Measurements from ENCODE around the gene MARCO. TPM values are rescaled to one million over a fixed set of nuclear protein-coding genes. Genes with fewer than 3 reads are reported as not detected.

The MARCO gene
- total RNA-seq, 6 experiments from 2014 or later, result 5.8 to 129 (median 31.9) TPM

- DNase-seq (no peak), ATAC-seq (no peak)
- Histone ChIP-seq H3K36me3 (no peaks in the 10 kb centered on the region), H3K27ac (no peak overlapping the region), H3K9me3 (no peaks in the 10 kb centered on the region), H3K27me3 (no peaks in the 10 kb centered on the region), H3K4me1 (no peaks in the 10 kb centered on the region), H3K4me3 (no peak overlapping the region)
- TF ChIP-seq POLR2A (IDR thresholded peaks at IDR 0.05), result no peak
- intact Hi-C loops (cut with DNase I), result no loop called here
- 50% methylated on average over 1 of the region's 2 CpGs for WGBS (ENCODE audit: insufficient coverage, low coverage, low lambda C conversion rate, missing lambda C conversion rate)
These were observed 38.6 kb downstream of the MARCO start for GRCh38 chr2:118980573-118980972.

- no peaks in the 10 kb centered on the region for H3K4me1 ChIP-seq
- H3K27me3 ChIP-seq, result no peaks in the 10 kb centered on the region
- no peaks in the 10 kb centered on the region for H3K9me3 ChIP-seq
- WGBS (ENCODE audit: insufficient coverage, low coverage, low lambda C conversion rate, missing lambda C conversion rate), result 38% methylated on average over 2 of the region's 2 CpGs
- H3K36me3 ChIP-seq, result no peaks in the 10 kb centered on the region
- H3K27ac ChIP-seq, result no peak overlapping the region
- no peak for DNase-seq
- intact Hi-C loops (cut with DNase I), result no loop called here
- no peak for ATAC-seq
- TF ChIP-seq CTCF (IDR thresholded peaks at IDR 0.05) (no peak), POLR2A (IDR thresholded peaks at IDR 0.05) (no peak)
- no peak overlapping the region for H3K4me3 ChIP-seq
These were observed 39.6 kb downstream of the MARCO start for GRCh38 chr2:118981632-118982031.

- no peak overlapping the region for H3K4me3 ChIP-seq
- no peaks in the 10 kb centered on the region for H3K27me3 ChIP-seq
- H3K27ac ChIP-seq, result no peak overlapping the region
- intact Hi-C loops (cut with DNase I), result no loop called here
- no peaks in the 10 kb centered on the region for H3K4me1 ChIP-seq
- no peaks in the 10 kb centered on the region for H3K36me3 ChIP-seq
- no peak for DNase-seq
- TF ChIP-seq CTCF (IDR thresholded peaks at IDR 0.05) (no peak), POLR2A (IDR thresholded peaks at IDR 0.05) (no peak)
- 67% methylated on average over 1 of the region's 3 CpGs for WGBS (ENCODE audit: insufficient coverage, low coverage, low lambda C conversion rate, missing lambda C conversion rate)
- peak in 1 of 4 donors; percentile 20 for ATAC-seq
- no peaks in the 10 kb centered on the region for H3K9me3 ChIP-seq
These were observed 40.0 kb downstream of the MARCO start for GRCh38 chr2:118982039-118982438.

GRCh38 chr2:118983133-118983532, 41.1 kb downstream of the MARCO start:
- Histone ChIP-seq H3K9me3 (no peaks in the 10 kb centered on the region), H3K27me3 (no peaks in the 10 kb centered on the region), H3K36me3 (no peaks in the 10 kb centered on the region), H3K4me1 (no peaks in the 10 kb centered on the region), H3K27ac (no peak overlapping the region), H3K4me3 (no peak overlapping the region)
- ATAC-seq, result no peak
- intact Hi-C loops (cut with DNase I), result no loop called here
- TF ChIP-seq POLR2A (IDR thresholded peaks at IDR 0.05) (no peak), CTCF (IDR thresholded peaks at IDR 0.05) (no peak)
- no peak for DNase-seq
- 36% methylated on average over 3 of the region's 6 CpGs for WGBS (ENCODE audit: insufficient coverage, low coverage, low lambda C conversion rate, missing lambda C conversion rate)

- no peak overlapping the region for H3K4me3 ChIP-seq
- ATAC-seq (no peak), DNase-seq (no peak)
- WGBS (ENCODE audit: insufficient coverage, low coverage, low lambda C conversion rate, missing lambda C conversion rate), result no CpG with 5 or more reads among the region's 1 CpG
- no peaks in the 10 kb centered on the region for H3K36me3 ChIP-seq
- H3K27ac ChIP-seq, result no peak overlapping the region
- intact Hi-C loops (cut with DNase I), result no loop called here
- H3K27me3 ChIP-seq, result no peaks in the 10 kb centered on the region
- TF ChIP-seq CTCF (IDR thresholded peaks at IDR 0.05) (no peak), POLR2A (IDR thresholded peaks at IDR 0.05) (no peak)
- H3K9me3 ChIP-seq, result no peaks in the 10 kb centered on the region
- no peaks in the 10 kb centered on the region for H3K4me1 ChIP-seq
These were observed 41.9 kb downstream of the MARCO start for GRCh38 chr2:118983915-118984314.

All from right lobe of liver (tissue), 6 donors.